Astrocyte (in vitro differentiated cells and primary cell): Measurements from ENCODE around the gene FKBP1C.

ENCODE experiments used
- CTCF ChIP-seq: IDR thresholded peaks from 2 replicates; pipeline ENCODE4 v1.5.1; 2011; ENCODE audit warnings: low read depth, mild to moderate bottlenecking, inconsistent platforms, low read length, moderate library complexity; ENCODE audit not compliant: insufficient read depth
- EZH2 ChIP-seq: IDR thresholded peaks from 2 replicates; pipeline ENCODE4 v1.6.1; 2012; ENCODE audit warnings: mild to moderate bottlenecking, low read length, inconsistent platforms; ENCODE audit not compliant: insufficient read depth

DNA sequence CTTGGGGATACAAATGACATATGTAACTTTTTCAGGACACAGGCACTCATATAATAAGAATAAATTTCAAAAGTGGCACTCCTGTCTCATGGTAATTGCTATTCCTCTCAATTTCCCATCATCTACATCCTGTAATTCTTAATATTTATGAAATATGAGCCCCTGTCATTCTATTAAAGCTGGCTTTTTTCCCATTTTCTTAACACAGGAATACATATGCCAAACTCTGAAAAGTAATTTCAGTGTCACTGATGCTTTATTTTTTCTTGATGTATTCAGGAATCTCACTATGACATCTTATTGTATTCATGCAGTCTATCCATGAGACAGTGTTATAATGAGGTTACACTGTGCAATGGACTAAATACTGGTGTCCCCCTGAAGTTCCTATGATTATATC lies 24.3 kb upstream of the FKBP1C start:
- TF ChIP-seq EZH2 (no peak), CTCF (no peak)
